Fibroblast of pulmonary artery (primary cell): Measurements from ENCODE around the gene RAB3C.

Experiments used
- DNase-seq: peaks from one replicate; pipeline ENCODE4 v3.0.0-alpha.2; 2010; ENCODE audit warnings: low read depth
- H3K4me3 ChIP-seq: replicated peaks from 2 replicates; pipeline ENCODE4 v1.5.1; 2011; ENCODE audit warnings: low read depth, mild to moderate bottlenecking, control low read depth, low read length, moderate library complexity
- CTCF ChIP-seq: IDR thresholded peaks from 2 replicates; pipeline ENCODE4 v1.5.1; 2011; ENCODE audit warnings: mild to moderate bottlenecking, control low read depth, low read length, inconsistent platforms; ENCODE audit errors: missing control alignments

Gene RAB3C

DNA sequence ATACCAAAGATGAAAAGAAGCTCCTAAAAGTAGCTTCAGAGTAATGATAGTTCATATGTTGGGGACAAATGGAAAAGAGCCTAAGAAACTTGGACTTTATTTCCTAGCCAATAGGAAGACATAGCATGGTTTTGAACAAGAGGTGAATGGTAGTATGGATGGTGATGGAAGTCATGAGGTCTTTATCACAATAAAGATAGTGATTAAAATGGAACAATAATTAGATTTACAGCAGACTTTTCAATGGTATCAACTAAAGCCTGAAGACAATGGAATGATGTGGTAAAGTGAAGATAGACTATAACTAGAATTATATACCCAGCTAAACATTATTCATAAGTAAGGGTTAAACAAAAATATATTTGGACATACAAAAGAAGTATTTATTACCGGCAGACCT is 131.2 kb downstream of the RAB3C start:
- no peak for TF ChIP-seq CTCF
- H3K4me3 ChIP-seq = no peak overlapping the region
- no peak for DNase-seq

- H3K4me3 ChIP-seq = no peak overlapping the region
- TF ChIP-seq CTCF = no peak
- no peak for DNase-seq
Observed at GRCh38 chr5:58715997-58716656, 133.3 kb downstream of the RAB3C start.

DNA sequence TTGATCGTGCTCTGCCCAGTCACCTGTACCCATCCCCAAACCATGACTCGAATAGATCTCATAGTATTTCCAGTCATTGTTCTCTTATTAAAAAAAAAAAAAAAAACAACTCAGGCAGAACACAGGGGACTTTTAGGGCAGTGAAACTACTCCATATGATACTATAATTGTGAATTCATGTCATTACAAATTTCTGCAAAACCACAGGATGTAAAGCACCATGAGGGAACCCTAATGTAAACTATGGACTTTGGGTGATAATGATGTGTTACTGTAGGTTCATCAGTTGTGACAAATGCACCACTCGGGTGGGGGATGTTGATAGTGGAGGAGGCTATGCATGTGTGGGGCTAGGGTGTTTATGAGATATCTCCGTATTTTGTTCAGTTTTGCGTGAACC is 133.8 kb downstream of the RAB3C start:
- no peak for DNase-seq
- no peak for TF ChIP-seq CTCF
- H3K4me3 ChIP-seq = no peak overlapping the region

DNA sequence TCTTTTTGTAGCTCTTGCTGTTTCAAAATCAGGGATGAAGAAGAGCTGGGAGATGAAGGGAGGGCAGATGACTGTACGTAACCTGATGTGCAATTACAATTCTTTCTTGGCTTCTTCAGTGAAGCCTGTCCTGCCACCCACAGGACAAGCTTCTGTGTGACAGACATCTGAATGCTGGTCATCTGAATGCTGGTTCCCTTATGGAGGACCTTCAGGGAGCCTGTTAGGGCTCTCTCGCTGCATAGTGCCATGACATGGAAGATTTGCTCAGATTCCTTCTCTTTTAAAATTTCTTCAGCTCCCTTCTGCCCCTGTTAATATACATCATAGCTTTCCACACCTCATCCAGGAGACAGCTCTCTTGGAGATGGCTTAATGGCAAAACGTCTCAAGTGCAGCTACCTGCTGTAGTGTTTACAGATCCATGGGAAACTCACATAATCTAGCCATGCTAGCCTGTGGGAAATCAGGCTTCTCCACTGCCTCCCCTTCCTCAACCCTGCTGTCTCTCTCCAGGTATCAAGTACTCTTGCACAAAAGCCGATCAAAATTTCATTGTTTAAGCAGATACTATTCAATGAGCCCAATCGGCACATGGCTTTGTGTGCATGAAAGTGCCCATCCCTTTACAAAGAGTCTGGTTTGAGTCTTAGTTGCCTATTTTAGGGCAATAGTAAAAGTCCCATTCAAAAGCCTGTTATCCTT is 134.6 kb downstream of the RAB3C start:
- no peak overlapping the region for H3K4me3 ChIP-seq
- TF ChIP-seq CTCF = no peak
- DNase-seq = no peak

GRCh38 chr5:58718269-58718978 is 135.5 kb downstream of the RAB3C start:
- H3K4me3 ChIP-seq = no peak overlapping the region
- DNase-seq = no peak
- TF ChIP-seq CTCF = no peak

- no peak overlapping the region for H3K4me3 ChIP-seq
- DNase-seq = no peak
- TF ChIP-seq CTCF = no peak
Observed at GRCh38 chr5:58722160-58722559, 139.3 kb downstream of the RAB3C start.
